Measurements from ENCODE around the gene ANKS6. TPM values are rescaled to one million over a fixed set of nuclear protein-coding genes. Genes with fewer than 3 reads are reported as not detected.
A peak's percentile ranks its signal among the peaks of the same experiment; 100 is the strongest.

Gene ANKS6
- total RNA-seq, 1 experiment from 2014 or later: 21.8 TPM

DNA sequence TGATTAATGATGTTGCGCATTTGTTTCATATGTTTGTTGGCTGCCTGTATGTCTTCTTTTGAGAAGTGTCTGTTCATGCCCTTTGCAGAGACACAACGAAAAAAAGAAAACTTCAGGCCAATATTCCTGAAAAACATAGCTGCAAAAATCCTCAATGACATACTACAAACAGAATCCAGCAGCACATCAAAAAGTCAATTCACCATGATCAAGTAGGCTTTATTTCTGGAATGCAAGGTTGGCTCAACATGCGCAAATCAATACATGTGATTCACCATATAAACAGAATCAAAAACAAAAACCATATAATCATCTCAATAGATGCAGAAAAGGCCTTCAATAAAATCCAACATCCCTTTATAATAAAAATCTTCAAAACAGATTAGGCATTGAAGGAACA, 1.9 kb upstream of the ANKS6 start:
- CTCF ChIA-PET: interaction anchor here (0.6 to 2.1 kb wide), 5 partner anchors 10 to 918 kb away, joined by 3 to 10 read pairs (median 4); partner anchors contain the start of gene GALNT12
- Mint-ChIP-seq H3K36me3 (ENCODE audit: insufficient read depth, unreplicated experiment) (no peaks in the 10 kb centered on the region), H3K27ac (ENCODE audit: low read depth, unreplicated experiment) (no peak overlapping the region), H3K9me3 (ENCODE audit: unreplicated experiment) (no peaks in the 10 kb centered on the region), H3K4me3 (ENCODE audit: unreplicated experiment) (no peak overlapping the region), H3K4me1 (ENCODE audit: insufficient read depth, unreplicated experiment) (peaks cover 18% of the 10 kb centered on the region), H3K27me3 (ENCODE audit: insufficient read depth, unreplicated experiment) (peaks cover 4% of the 10 kb centered on the region)
- TF ChIP-seq, protein P1, sequence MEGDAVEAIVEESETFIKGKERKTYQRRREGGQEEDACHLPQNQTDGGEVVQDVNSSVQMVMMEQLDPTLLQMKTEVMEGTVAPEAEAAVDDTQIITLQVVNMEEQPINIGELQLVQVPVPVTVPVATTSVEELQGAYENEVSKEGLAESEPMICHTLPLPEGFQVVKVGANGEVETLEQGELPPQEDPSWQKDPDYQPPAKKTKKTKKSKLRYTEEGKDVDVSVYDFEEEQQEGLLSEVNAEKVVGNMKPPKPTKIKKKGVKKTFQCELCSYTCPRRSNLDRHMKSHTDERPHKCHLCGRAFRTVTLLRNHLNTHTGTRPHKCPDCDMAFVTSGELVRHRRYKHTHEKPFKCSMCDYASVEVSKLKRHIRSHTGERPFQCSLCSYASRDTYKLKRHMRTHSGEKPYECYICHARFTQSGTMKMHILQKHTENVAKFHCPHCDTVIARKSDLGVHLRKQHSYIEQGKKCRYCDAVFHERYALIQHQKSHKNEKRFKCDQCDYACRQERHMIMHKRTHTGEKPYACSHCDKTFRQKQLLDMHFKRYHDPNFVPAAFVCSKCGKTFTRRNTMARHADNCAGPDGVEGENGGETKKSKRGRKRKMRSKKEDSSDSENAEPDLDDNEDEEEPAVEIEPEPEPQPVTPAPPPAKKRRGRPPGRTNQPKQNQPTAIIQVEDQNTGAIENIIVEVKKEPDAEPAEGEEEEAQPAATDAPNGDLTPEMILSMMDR (IDR thresholded peaks at IDR 0.05; ENCODE audit: unreplicated experiment): no peak
- POLR2A ChIA-PET: no interaction called here
- intact Hi-C loops (cut with micrococcal nuclease): no loop called here
- BruUV-seq (replicated peaks): no TSS peak
- DNase-seq (ENCODE audit: unreplicated experiment): no peak

DNA sequence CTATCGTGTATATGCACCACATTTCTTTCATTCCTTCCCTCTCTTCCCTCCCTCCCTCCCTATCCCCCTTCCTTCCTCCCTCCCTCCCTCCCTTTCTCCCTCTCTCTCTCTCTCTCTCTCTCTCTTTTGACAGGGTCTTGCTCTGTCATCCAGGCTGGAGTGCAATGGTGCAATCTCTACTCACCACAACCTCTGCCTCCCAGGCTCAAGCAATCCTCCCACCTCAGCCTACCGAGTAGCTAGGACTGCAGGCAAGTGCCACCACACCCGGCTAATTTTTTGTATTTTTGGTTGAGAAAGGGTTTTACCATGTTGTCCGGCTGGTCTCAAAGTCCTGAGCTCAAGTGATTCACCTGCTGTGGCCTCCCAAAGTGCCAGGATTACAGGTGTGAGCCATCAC, 1.1 kb upstream of the ANKS6 start:
- Mint-ChIP-seq H3K4me1 (ENCODE audit: insufficient read depth, unreplicated experiment) (peaks cover 18% of the 10 kb centered on the region), H3K27me3 (ENCODE audit: insufficient read depth, unreplicated experiment) (no peaks in the 10 kb centered on the region), H3K27ac (ENCODE audit: low read depth, unreplicated experiment) (no peak overlapping the region), H3K9me3 (ENCODE audit: unreplicated experiment) (no peaks in the 10 kb centered on the region), H3K4me3 (ENCODE audit: unreplicated experiment) (peak overlapping the region; percentile 60), H3K36me3 (ENCODE audit: insufficient read depth, unreplicated experiment) (no peaks in the 10 kb centered on the region)
- CTCF ChIA-PET: interaction anchor here (0.7 to 2.1 kb wide), 5 partner anchors 10 to 633 kb away, joined by 3 to 10 read pairs (median 4); partner anchors contain the start of gene GALNT12
- POLR2A ChIA-PET: no interaction called here
- BruUV-seq (replicated peaks): no TSS peak
- intact Hi-C loops (cut with micrococcal nuclease): no loop called here
- no peak for DNase-seq (ENCODE audit: unreplicated experiment)
- TF ChIP-seq, protein P1 (IDR thresholded peaks at IDR 0.05; ENCODE audit: unreplicated experiment): no peak

DNA sequence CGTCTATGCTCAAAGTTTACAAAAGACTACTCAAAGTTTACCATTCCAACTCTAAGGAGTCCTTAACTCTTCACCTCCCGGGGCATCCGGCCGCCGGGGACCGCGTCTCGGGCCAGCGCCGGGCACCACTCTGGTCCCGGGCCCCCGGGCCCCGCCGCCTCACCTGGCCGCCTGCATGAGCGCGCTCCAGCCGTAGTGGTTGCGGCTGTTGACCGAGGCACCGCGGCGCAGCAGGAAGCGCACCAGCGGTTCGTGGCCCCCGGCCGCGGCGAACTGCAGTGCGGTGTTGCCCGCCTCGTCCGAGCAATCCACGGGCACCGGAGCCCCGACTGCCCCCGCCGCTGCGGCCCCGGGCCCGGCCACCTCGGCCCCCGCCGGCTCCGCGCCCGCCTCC, 388 bp downstream of the ANKS6 start:
- ChIA-PET CTCF (interaction anchor here (0.7 to 7.4 kb wide), 3 partner anchors 9 to 479 kb away, joined by 3 to 88 read pairs (median 5); no protein-coding TSS in a partner anchor), POLR2A (no interaction called here)
- TF ChIP-seq, protein P1 (IDR thresholded peaks at IDR 0.05; ENCODE audit: unreplicated experiment): no peak
- Mint-ChIP-seq H3K4me1 (ENCODE audit: insufficient read depth, unreplicated experiment) (peaks cover 29% of the 10 kb centered on the region), H3K9me3 (ENCODE audit: unreplicated experiment) (no peaks in the 10 kb centered on the region), H3K27me3 (ENCODE audit: insufficient read depth, unreplicated experiment) (no peaks in the 10 kb centered on the region), H3K27ac (ENCODE audit: low read depth, unreplicated experiment) (no peak overlapping the region), H3K4me3 (ENCODE audit: unreplicated experiment) (peak overlapping the region; percentile 60), H3K36me3 (ENCODE audit: insufficient read depth, unreplicated experiment) (peaks cover 2% of the 10 kb centered on the region)
- DNase-seq (ENCODE audit: unreplicated experiment): no peak
- intact Hi-C loops (cut with micrococcal nuclease): no loop called here
- BruUV-seq (replicated peaks): no TSS peak

DNA sequence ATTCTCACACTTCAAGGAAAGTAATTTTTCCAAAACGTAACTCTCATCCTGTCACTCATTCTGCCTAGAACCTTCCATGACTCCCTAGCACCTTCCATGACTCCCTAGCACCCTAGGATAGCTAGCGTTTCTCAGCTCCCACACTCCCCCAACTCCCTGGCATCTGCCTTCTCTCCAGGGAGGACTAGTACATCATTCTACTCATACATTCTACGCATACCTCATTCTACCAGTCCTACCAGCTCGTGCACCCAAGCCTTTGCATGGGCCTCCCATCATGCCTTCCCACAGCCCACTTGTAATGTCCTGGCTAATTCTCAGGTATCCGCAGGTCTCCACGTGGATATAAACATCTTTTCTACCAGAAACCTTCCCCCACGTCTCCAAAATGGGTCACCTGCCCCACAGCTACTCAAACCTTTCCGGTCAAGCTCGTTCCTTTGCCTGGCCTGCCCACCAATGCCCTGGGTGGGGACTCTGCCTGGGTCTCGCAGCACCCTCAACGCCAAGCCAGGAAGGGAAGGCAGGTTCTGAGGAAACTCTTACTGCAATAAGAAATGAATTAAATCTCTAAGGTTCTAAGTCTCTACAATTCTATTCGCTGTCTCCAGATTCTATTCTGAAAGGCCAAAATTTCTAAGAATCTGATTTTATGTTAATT, 930 bp downstream of the ANKS6 start:
- POLR2A ChIA-PET: interaction anchor here (0.7 kb wide), 1 partner anchor 344 kb away, joined by 3 read pairs; no protein-coding TSS in a partner anchor
- intact Hi-C loops (cut with micrococcal nuclease): no loop called here
- Mint-ChIP-seq H3K27ac (ENCODE audit: low read depth, unreplicated experiment) (no peak overlapping the region), H3K4me1 (ENCODE audit: insufficient read depth, unreplicated experiment) (peaks cover 34% of the 10 kb centered on the region), H3K9me3 (ENCODE audit: unreplicated experiment) (no peaks in the 10 kb centered on the region), H3K27me3 (ENCODE audit: insufficient read depth, unreplicated experiment) (no peaks in the 10 kb centered on the region), H3K36me3 (ENCODE audit: insufficient read depth, unreplicated experiment) (peaks cover 6% of the 10 kb centered on the region), H3K4me3 (ENCODE audit: unreplicated experiment) (peak overlapping the region; percentile 60)
- TF ChIP-seq, protein P1 (IDR thresholded peaks at IDR 0.05; ENCODE audit: unreplicated experiment): no peak
- BruUV-seq (replicated peaks): no TSS peak
- CTCF ChIA-PET: interaction anchor here (0.6 to 7.4 kb wide), 7 partner anchors 9 to 1447 kb away, joined by 3 to 88 read pairs (median 4); no protein-coding TSS in a partner anchor
- DNase-seq (ENCODE audit: unreplicated experiment): no peak
